GM12873 (cell line): ENCODE results near the gene LINC00305.

Source experiments
- TF ChIP-seq, protein P1 (sequence below): IDR thresholded peaks from 2 replicates; pipeline ENCODE4 v1.5.1; 2012; ENCODE audit warnings: low read depth, mild to moderate bottlenecking, moderate library complexity, low read length, control low read depth; ENCODE audit not compliant: insufficient read depth; ENCODE audit errors: missing control alignments

The LINC00305 gene

DNA sequence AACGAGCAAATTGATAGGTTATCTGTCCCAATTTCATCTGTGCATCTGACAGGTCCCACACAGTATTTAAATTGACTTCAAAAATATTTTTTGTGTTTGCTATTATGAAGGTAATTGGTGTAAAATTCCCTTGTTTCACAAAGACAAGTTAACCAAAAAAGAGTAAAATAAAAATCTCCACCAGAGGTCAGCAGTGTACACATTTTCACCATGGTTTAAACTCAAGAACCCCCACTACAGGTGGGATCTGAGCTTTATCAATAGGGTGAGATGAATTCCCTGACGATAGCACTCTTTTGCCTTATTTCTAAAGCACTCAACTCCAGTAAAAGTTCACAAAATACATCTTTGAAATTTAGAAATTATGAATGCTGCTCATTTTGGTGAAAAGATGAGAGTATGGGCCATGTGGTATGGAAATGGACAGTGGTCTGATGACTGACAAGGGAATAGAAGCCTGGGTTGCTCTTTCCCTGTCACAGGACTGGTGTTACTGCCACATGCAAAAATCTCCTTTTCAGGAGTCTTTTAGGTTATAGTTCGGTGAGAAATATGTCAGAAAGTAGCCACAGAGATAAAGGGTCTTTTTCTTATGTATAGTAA is 111.0 kb downstream of the LINC00305 start:
- TF ChIP-seq, protein P1, sequence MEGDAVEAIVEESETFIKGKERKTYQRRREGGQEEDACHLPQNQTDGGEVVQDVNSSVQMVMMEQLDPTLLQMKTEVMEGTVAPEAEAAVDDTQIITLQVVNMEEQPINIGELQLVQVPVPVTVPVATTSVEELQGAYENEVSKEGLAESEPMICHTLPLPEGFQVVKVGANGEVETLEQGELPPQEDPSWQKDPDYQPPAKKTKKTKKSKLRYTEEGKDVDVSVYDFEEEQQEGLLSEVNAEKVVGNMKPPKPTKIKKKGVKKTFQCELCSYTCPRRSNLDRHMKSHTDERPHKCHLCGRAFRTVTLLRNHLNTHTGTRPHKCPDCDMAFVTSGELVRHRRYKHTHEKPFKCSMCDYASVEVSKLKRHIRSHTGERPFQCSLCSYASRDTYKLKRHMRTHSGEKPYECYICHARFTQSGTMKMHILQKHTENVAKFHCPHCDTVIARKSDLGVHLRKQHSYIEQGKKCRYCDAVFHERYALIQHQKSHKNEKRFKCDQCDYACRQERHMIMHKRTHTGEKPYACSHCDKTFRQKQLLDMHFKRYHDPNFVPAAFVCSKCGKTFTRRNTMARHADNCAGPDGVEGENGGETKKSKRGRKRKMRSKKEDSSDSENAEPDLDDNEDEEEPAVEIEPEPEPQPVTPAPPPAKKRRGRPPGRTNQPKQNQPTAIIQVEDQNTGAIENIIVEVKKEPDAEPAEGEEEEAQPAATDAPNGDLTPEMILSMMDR, result peak; percentile 49

DNA sequence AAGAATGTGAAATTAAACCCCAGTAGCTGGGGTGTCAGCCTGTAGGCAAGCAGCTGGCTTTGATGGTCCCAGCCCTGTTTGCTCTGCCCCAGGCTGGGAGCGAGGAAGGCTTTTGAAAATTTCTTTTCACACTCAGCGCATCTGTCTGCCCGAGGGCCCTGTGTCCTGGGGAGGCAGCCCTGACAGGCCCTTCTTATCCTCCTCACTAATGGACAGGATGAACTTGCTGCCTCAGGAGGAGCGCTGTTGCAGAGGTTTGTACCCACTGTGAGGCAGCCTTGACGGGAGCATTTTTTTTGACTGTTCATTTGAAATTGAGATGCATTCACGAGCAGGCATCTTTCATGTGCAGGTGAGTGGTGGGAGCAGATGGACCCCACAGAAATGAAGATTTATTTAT is 116.6 kb downstream of the LINC00305 start:
- TF ChIP-seq, protein P1, result no peak

DNA sequence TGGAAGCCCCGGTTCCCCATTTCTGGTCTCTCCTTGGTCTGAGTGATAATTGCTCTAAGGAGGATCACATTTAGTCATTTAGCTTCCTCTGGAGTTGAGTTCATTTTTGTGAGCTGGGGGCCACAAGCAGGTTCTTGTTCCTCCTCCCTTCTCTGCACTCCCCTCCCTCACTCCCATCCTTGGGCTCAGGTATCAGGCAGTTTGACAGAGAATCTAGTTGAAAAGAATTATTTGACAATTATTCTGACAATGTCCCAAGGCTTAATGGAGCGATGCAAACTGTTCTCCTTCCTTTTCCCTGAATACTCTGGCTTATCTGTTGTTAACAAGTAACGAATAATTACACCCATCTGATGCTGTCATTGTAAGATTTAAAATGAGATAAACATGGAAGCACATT is 117.5 kb downstream of the LINC00305 start:
- TF ChIP-seq, protein P1, result no peak
